Raji (cell line): Measurements from ENCODE around the gene NDUFB10.

Experiments used
- POLR2A ChIP-seq: IDR thresholded peaks from 2 replicates; pipeline ENCODE4 v1.6.1; 2011; ENCODE audit warnings: low read depth, low read length, control low read depth; ENCODE audit not compliant: insufficient read depth

The NDUFB10 gene

DNA sequence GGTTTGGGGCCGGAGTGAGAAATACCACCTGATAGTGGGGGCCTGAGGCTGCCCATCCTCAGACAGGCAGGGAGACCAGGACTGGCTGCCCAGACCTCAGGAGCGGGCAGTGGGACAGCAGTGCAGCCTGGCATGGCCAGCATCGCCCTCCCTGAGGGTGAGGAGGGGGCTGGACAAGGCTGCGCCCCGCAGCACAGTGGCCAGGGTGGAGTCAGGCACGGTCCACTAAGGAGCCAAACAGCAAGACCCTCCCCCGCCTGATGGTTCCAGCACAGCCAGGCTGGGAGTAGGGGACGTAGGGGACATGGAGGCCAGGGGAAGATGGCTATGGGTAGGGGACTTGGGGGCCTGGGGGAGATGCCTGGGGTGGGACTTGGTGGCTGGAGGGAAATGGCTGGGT, 47.0 kb downstream of the NDUFB10 start:
- no peak for TF ChIP-seq POLR2A

DNA sequence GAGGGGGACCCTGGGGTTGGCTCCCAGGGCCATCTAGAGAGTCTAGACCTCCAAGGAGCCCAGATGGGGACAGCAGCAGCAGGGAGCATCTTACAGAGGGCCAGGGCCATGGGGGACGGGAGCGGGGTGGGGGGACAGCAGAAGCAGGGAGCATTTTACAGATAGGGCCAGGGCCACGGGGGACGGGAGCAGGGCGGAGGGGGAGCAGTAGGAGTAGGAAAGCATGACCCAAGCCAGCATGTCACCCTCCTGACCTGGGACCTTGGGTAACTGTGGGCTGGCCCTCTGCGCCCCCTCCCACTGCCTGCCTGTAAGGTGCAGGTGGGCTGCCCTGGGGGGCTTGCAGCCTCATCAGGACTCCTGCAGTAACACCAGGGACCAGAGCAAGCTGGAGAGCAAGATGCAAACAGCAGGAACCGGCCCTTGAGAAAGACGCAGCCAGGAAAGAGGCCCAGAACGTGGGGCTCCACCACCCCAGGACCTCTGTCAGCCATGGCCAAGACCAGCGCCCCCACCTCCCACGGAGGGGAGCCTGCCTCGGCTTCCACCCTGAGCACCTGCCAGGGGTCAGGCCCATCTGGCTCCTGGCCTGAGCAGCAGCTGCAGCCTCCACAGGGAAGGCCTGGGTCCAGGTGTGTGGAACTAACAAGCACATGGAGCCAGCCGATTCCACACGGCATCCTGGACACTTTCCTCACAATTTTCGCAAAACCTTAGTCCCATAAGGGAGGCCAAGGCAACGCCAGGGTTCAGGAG, 47.9 kb downstream of the NDUFB10 start:
- TF ChIP-seq POLR2A, result no peak

DNA sequence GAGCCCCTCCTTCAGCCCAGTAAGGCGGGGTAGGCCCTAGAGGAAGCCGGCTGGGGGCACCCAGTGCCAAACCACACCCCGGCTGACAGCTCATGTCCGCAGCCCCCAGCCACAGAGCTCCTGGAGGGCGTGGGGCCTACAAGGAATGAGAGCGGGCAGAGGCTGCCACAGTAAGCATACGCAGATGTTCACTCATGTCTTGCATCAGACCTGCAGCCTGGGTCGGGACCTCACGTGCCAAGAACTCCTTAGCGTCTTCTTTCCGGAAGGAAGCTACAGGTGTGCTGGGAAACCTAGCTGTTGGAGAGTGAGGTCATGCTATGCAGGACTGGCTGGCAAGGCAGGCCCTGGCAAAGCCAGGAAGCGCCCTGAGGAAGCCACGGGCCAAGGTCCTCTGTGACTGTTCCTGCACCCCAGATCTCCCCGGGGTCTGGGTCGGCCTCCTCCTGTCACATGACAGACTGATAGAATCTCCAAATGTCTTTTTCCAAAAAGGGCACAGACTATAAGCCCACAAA, 48.7 kb downstream of the NDUFB10 start:
- TF ChIP-seq POLR2A, result no peak

DNA sequence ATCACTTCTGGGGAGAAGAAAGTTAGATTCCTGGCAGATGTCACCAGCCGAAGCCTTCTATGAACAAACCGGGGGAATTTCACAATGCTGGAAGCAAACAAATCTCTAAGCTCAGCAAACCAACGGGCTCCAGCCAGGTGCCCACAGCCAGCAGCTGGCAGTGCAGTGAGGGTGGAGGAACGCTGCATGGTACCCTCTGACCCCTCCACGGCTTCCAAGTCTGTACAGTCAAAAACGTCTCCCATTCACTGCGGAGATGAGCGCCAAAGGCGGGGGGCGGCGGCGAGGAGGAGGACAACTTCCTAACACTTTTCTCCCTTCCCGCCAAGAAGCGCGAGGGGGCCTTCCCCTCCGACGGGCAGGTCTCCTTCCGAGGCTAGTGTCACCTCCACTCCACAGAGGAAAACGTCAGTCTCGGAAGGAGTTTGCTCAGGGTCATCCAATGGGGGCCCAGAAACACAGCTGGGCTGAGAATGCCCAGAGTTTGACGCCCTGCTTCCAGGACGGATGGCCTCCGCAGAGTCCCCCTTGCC, 49.4 kb downstream of the NDUFB10 start:
- no peak for TF ChIP-seq POLR2A

DNA sequence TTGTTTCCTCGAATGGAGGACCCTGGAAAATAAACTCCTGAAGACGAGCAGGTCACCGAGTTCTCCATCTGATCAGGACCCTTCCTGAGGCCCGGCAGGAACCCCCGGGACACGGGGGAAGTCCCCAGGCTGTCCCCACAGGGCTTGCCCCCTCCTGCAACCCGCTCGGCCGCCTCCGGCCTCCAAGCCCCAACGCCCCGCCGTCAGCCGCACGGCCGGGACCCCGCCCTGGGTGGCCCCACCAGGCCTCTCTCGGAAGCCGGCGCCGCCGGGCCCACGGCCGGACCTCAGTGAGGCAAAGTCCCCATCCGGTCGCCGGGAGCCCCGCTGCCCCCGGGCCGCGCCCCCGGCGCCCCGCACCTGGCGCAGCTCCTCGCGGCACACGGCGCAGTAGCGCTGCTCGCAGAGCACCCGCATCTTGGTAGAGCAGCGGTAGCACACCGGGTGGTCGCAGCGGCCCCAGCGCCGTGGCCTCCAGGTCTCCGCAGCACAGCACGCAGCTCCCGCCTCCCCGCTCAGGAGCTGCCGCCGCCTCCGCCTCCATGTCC, 49.9 kb downstream of the NDUFB10 start:
- no peak for TF ChIP-seq POLR2A

DNA sequence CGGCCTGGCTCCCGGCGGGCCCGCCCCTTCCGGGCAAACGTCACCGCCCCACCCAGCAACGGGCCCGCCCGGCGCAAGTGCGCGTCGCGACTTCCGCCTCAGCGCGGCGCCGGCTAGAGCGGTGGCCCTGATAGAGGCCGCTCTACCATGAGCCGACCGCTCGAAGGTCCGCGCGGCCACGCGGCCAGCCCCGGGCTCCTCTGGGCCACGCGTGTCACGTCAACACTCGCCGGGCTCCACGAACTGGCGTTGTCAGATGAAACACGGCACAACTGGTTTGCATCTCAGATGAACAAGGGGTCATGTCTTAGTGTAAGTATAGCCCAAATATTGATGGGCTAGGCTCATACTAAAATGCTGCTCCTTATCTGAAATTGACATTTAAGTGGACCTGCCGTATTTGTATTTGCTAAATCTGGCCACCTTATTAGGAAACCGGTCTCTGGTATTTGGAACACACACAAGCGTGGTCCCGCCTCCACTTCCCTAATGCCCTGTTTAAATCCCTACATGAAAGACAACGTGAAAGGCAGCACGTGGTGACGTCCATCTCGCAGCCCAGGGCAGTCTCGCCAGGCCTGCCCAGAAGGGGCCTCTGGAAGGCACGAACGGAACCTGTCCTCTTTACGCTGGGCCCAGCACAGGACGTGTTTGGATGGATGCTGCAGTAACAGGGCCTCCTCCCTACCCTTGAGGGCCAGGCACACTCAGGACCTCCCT, 50.6 kb downstream of the NDUFB10 start, which contains the start of gene ZNF598:
ZNF598 (minus strand) TSS at position 31 of the 720 bp plus-strand sequence.
- TF ChIP-seq POLR2A, result peak; percentile 86
